ENCODE measurements around the gene C22orf15.

C22orf15 gene

DNA sequence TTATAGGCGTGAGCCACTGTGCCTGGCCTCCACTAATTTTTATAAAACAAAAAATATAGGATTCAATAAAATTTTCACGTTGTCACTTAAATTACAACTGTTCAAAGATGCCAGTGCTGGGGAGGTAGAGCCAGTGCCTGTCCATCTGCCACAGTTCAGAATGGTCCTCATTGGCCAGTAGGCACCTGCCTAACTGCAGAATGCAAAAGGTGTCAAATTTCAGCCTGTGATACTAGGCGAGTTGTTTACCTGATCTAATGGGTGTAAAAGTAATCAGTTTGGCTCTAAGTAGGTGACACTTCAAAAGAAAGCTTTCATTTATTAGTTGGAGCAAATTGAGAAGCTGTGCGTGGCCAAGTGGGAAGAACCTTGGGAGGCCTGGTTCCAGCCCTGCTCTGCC is 26.3 kb downstream of the C22orf15 start:
- DNase-seq (ENCODE audit: low read depth), result no peak

DNA sequence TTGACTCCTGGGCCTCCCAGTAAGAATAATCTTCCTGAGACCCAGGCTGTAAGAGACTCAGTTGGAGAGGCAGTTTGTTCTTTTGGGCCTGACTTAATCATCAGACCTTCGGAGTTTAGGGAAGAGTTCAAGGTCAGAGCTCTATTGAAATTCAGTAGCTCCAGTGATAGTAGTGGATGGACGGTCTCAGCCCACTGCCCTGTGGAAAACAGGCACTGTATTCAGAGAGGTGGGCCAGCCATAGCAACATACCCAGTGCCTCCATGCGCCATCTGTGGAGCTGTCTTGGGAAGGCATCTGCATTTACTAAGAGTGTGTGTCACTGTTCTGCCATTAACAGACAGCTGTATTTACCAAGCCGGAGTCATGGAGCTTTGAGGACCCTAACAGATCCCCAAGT is 26.8 kb downstream of the C22orf15 start:
- no peak for DNase-seq (ENCODE audit: low read depth)

DNA sequence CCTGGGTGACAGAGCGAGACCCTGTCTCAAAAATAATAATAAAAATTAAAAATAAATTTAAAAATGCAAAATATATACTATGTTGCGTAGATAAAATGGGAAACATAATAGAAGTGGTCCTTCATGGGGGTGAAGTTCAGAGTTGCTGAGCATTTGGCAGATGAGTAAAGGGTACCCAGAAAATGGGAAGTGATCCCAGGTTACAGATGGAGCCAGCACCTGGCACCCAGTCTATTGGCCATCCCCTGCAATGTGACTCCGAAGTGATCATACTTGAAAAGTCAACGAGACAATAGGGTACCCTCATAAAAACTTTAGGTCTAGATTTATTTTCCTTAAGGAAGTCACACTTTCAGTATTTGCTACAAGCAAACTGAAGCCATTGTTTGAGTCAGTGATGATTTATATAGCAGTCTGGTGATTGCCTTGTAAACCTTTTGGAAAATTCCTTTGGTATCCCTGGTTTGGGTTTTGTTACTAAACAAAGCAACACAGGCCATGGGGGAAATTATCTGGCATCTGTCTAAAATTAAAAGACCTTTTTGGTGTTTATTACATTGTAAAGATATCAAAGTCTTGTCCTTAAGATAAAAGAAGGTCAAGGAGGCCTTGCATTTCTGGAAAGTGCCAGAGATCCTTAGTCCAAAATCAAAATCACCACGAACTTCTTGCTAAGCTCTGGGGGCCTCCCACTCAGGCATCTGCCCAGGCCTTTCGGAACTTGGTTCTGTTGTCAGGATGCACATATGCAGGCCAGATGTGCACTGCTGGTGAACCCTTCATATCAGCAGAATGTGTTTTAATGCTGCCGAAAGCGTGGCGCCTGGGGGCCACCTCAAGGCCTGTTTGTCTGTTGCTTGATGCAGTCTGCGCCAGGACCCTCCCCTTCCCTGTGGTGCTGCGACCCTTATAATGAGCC is 28.3 kb downstream of the C22orf15 start:
- DNase-seq (ENCODE audit: low read depth), result peak; percentile 63

DNA sequence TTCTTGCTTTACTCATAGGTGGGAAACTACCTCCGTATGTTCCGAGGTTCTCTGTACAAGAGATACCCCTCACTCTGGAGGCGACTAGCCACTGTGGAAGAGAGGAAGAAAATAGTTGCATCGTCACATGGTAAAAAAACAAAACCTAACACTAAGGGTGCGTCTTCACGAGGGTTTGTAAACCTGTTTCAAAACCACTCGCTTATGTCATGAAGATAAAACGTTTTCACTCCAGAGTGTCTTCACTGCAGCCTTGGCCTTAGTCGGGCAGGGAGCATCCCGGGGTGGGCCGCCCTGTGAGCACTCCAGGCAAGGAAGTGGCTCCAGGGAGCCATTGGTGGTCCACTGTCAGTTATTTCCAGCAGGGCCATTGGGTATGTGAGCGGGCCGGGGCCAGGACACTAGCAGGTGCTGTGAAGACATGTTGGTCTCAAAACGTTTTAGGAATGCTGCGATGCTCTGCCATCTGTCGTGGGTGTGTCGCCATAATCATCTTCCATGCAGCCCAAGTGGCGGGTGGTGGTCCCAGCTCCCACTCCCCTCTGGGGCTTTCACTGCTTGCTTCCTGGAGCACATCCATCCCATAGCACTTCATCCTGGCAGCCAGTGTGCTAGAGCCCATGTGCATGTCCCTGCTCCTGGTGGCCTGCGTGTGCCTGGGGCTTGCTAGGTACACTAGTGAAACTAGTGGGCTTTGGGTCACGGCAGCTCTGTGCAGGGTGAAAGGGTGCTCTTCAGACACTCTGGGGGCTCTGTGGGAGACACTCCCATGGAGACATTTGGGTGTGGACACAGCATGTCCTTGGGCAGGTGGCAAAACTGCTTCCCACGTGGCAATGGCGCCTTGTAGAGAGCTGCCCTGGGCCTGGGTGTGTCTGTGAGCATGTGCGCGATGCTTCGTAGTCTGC is 29.2 kb downstream of the C22orf15 start:
- DNase-seq (ENCODE audit: low read depth), result no peak

DNA sequence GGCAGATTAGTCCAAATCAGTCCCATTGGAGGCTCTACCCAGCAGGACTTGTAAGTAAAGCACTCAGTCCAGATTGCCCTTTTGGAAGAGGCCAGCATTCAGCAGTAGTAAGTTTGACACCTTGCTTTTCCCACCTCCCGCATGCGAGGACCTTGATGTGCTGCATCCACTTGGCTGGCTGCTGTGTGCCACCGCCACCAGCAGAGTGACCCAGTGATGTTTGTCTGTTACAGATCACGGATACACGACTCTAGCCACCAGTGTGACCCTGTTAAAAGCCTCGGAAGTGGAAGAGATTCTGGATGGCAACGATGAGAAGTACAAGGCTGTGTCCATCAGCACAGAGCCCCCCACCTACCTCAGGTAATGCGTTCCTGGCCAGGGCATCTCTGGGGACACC is 30.5 kb downstream of the C22orf15 start:
- DNase-seq (ENCODE audit: low read depth), result no peak

DNA sequence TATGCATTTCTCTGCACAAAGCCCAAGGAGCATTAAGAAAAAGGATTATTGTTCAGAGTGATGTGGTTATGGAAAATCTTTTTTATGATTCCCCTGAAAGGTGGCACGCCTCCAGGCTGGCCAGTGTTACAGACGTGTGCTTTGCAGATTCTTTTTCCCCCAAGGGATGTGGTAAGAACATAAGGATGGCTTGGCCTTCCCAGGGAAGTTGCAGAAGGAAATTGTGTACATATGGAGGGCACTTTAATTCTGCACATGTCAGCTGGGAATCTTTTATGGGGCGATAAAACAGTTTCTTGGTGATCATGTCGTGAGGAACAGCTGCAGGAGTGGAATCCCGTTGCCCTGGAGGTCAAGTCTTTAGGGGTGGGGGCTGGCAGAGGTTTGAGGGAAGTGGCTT is 33.7 kb downstream of the C22orf15 start:
- no peak for DNase-seq (ENCODE audit: low read depth)

DNA sequence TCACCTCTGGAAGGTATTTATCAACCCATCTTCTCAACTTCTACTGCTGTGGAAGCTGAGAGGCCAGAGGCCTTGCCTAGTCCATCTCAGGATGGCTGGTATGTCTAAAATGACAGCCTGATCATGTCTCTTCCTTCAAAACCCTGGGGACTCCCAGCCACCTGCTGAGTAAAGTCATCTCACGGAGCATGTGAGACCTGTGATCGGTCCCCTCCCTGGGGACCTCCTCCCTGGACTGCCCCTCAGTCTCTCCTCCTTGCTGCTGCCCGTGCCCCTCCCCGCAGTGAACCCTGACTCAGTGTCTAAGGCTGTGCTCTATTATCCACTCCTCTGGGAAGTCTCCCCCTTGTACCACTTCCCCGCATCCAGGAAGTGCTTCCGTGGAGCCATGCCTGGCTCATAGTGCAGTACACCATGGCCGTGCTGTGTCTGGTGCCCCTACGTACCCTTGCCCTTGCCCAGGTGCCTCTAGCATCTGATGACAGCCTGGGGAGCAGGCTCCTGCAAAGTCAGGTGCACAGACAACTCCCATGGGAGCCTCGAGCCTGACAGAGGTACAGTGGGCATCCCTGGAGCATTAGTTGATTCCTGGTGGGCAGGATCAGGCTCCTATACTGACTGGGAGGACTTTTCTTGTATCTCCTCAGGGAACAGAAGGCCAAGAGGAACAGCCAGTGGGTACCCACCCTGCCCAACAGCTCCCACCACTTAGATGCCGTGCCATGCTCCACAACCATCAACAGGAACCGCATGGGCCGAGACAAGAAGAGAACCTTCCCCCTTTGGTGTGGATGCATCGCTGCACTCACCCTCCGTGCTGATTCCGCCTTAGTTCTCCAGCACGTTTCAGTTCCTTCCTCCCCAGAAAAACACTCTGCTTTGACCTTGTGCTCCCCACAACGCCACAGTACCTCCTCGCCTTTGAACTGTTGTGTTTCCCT is 37.8 kb downstream of the C22orf15 start:
- DNase-seq (ENCODE audit: low read depth), result no peak

DNA sequence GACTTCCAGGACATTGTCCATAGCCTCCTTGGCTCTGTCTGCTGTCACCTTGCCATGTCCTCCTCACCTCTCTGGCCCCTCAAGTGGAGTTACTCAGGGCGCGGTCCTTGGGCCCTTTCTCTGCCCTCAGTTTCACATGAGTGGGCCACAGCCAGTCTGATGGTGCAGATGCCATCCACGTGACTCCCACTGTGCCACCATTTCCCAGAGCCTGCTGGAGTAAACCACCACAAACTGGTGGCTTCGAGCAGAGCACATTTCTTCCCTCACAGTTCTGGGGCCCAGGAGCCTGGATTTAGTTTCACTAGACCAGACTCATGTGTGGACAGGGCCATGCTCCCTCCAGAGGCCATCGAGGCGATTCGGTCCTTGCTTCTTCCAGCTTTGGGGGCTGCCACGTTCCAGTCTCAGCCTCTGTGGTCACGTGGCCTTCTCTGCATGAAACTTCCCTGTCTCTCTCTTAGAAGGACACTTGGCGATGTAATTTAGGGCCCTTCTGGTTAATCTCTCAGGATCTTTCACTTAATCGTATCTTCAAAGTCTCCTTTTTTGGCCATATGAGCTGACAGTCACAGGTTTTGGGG is 38.5 kb downstream of the C22orf15 start:
- no peak for DNase-seq (ENCODE audit: low read depth)

DNA sequence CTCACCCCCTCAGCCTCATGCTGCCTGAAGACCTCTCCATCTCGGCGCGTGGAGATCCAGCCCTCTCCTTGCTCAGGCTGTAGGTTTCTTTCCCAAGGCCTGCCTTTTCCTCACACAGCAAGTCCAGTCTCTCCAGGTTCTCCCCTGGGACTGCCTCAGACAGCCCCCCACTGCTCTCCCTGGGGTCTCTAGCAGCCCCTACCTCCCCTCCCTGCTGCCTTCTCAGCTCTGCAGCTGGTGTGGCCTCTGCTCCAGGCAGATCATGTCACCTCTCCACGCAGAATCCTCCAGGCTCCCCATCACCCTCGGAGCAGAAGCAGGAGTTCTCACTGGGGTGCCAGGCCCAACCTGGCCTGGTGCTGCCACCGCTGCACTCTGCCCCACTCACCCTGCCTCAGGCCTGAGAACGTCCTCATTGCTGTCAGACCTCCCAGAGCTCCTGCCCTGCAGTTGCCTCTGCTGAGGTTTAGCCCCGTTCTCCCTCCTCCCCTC is 39.1 kb downstream of the C22orf15 start:
- no peak for DNase-seq (ENCODE audit: low read depth)

DNA sequence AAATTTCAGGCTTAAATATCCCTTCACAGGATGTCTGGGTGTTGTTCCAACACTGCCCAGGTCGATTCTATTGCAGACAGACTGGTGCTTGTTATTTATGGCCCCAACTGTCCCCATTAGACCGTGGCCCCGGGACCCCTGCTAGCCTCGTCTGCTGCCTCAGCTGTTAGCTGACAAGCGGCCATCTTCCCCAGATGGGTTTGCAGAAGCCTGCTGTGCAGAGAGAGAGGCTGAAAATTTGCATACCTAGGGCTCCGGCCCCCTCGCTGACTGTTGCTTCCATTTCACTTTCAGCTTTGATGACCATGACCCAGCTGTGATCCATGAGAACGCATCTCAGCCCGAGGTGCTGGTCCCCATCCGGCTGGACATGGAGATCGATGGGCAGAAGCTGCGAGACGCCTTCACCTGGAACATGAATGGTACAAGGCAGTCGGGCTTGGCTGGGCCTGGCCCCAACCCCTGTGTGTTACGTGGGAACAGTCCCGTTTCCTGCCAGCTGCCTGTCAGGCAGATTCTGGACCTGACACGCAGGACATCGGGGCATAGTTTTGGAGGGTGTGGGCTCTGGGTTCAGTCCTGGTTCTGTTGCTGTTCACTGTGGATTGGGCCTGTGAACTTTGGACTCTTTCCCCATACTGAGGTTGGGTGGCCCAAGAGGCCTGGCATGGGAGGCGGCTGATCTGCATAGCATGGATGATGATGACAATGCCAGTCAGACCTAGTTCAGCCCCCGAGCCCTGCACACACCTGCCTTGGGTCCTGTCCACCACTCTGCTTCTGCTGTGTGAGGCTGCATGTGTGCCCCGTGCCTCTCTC is 40.4 kb downstream of the C22orf15 start:
- DNase-seq (ENCODE audit: low read depth), result no peak

DNA sequence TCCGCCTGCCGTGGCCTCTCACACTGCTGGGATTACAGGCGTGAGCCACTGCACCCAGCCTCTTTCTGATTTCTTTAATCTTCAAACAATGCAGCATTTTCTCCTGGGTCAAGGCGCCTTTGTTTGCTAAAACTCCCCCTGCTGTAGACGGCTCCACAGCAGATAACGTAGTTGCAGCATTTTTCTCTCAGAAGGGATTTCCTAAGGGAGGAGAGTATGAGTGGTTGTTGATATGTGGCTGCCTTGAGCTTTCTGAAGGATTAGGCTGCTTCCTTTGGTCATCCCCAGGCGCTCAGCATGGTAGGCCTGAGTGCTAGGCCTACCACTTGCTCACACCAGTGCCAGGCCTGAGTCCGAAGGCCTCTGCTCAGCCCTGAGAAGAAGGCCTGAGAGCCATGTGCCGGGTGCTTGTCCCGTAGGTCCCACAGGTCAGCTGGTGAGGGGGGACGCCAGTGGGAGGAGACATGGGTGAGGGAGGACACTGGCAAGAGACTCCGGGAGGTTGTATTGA is 42.0 kb downstream of the C22orf15 start:
- no peak for DNase-seq (ENCODE audit: low read depth)

DNA sequence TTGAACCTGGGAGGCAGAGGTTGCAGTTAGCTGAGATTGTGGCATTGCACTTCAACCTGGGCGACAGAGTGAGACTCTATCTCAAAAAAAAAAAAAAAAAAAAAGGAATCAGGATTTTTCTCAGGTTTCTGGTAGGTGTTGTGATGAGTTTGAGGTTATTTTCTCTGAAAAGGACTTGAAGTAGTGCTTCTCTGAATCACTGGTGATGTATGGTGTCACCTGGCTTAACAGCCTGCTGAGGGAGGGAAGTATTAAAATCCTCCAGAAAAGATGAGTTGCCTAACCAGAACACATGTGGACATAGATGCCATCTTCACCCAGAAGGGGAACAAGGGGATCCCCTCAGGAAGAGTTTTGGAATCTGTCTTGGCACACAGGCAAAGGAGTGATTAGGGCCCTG is 44.0 kb downstream of the C22orf15 start:
- no peak for DNase-seq (ENCODE audit: low read depth)

DNA sequence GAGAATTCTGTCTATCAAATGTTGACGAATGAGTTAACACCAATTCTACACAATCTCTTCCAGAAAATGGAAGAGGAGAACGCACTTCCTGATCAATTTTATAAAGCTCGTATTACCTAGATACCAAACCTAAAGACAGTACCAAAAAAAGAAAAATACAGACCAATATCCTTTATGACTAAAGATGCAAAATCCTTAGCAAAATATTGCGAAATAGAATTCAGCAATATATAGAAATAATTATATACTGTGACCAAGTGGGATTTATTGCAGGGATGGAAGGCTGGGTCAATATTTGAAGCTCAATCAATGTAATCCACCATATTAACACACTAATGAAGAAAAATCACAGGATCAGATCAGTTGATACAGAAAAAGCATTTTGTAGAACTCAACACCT is 49.6 kb downstream of the C22orf15 start:
- no peak for DNase-seq (ENCODE audit: low read depth)

All from fibroblast of the conjunctiva (primary cell).